SU-DHL-6 (cell line): ENCODE measurements around the gene CRYZ.

Source experiments
- H2AFZ ChIP-seq: fragments of 200-600 bp; sonication (generic); 2 replicates; pipeline ENCODE4 v1.6.1; 2014; ENCODE audit warnings: low read depth, mild to moderate bottlenecking, moderate library complexity, mixed read lengths, antibody characterized with exemption, low read length; ENCODE audit not compliant: severe bottlenecking
- H3F3A ChIP-seq: fragments of 200-600 bp; shearing (Covaris generic); 2 replicates; pipeline ENCODE4 v1.6.0; 2016; ENCODE audit warnings: antibody characterized with exemption, mild to moderate bottlenecking; ENCODE audit not compliant: insufficient read depth
- H3K27ac ChIP-seq: fragments of 200-600 bp; sonication (generic); 2 replicates; pipeline ENCODE4 v1.5.1; 2016; ENCODE audit warnings: low read depth, mild to moderate bottlenecking, low read length, moderate library complexity, mixed read lengths
- H3K27me3 ChIP-seq: fragments of 200-600 bp; sonication (generic), shearing (Covaris generic); 2 replicates; pipeline ENCODE4 v1.6.0; 2014; ENCODE audit warnings: mild to moderate bottlenecking, low read length
- H3K36me3 ChIP-seq: fragments of 200-600 bp; sonication (generic); 2 replicates; pipeline ENCODE4 v1.6.1; 2014; ENCODE audit warnings: mild to moderate bottlenecking, low read length, mixed read lengths
- H3K4me2 ChIP-seq: fragments of 300-600, 200-600 bp; shearing (Covaris generic), sonication (generic); 2 replicates; pipeline ENCODE4 v1.6.0; 2014; ENCODE audit warnings: low read length, low read depth, mild to moderate bottlenecking; ENCODE audit not compliant: poor library complexity, severe bottlenecking
- H3K4me3 ChIP-seq: fragments of 200-600 bp; sonication (generic); 2 replicates; pipeline ENCODE4 v1.5.1; 2014; ENCODE audit warnings: antibody characterized with exemption, low read length, mild to moderate bottlenecking, mixed read lengths; ENCODE audit not compliant: insufficient read depth, poor library complexity, severe bottlenecking
- H3K79me2 ChIP-seq: fragments of 200-600 bp; sonication (generic); 2 replicates; pipeline ENCODE4 v1.6.1; 2014; ENCODE audit warnings: mild to moderate bottlenecking, low read length, moderate library complexity; ENCODE audit not compliant: insufficient read depth
- H3K9ac ChIP-seq: fragments of 200-600 bp; sonication (generic); 2 replicates; pipeline ENCODE4 v1.7.0; 2014; ENCODE audit warnings: mild to moderate bottlenecking, low read length
- H3K9me2 ChIP-seq: fragments of 200-600 bp; sonication (generic); replicated peaks from 2 replicates; pipeline ENCODE4 v1.6.1; 2014; ENCODE audit warnings: low read length; ENCODE audit not compliant: insufficient read depth
- H3K9me3 ChIP-seq: fragments of 200-600 bp; sonication (generic); 2 replicates; pipeline ENCODE4 v1.6.1; 2014; ENCODE audit warnings: low read length, mixed read lengths; ENCODE audit not compliant: insufficient read depth
- H4K20me1 ChIP-seq: fragments of 200-600 bp; sonication (generic); 2 replicates; pipeline ENCODE4 v1.6.1; 2014; ENCODE audit warnings: low read depth, mild to moderate bottlenecking, antibody characterized with exemption, low read length, moderate library complexity, mixed read lengths
- CTCF ChIP-seq: fragments of 200-600 bp; sonication (generic); IDR thresholded peaks from one replicate; pipeline ENCODE4 v1.5.1; 2017; ENCODE audit warnings: antibody characterized with exemption, mild to moderate bottlenecking, low read length, moderate library complexity; ENCODE audit not compliant: insufficient read depth, poor library complexity, severe bottlenecking
- EZH2phosphoT487 ChIP-seq: fragments of 200-600 bp; sonication (generic), shearing (Covaris generic); conservative IDR thresholded peaks from 2 replicates; pipeline ENCODE4 v1.6.1; 2018; ENCODE audit warnings: mild to moderate bottlenecking, antibody characterized with exemption, low read length, moderate library complexity, mixed read lengths

CRYZ gene

GRCh38 chr1:74777525-74777924 lies 44.7 kb upstream of the CRYZ start:
- no peak overlapping the region for H3K4me3 ChIP-seq
- no peaks in the 10 kb centered on the region for H3K27me3 ChIP-seq
- H3K4me2 ChIP-seq = no peak overlapping the region
- no peaks in the 10 kb centered on the region for H3K9me2 ChIP-seq
- no peak overlapping the region for H3K27ac ChIP-seq
- TF ChIP-seq EZH2phosphoT487 (no peak), CTCF (no peak)
- no peaks in the 10 kb centered on the region for H3K79me2 ChIP-seq
- no peaks in the 10 kb centered on the region for H3K9me3 ChIP-seq
- no peaks in the 10 kb centered on the region for H4K20me1 ChIP-seq
- no peak overlapping the region for H2AFZ ChIP-seq
- no peak overlapping the region for H3K9ac ChIP-seq
- H3F3A ChIP-seq = no peaks in the 10 kb centered on the region
- H3K36me3 ChIP-seq = no peaks in the 10 kb centered on the region

GRCh38 chr1:74775735-74776134 lies 42.9 kb upstream of the CRYZ start:
- Histone ChIP-seq H3K9me2 (no peaks in the 10 kb centered on the region), H4K20me1 (no peaks in the 10 kb centered on the region), H3K4me2 (no peak overlapping the region), H3K9me3 (no peaks in the 10 kb centered on the region), H3K4me3 (no peak overlapping the region), H3K9ac (no peak overlapping the region), H3K36me3 (no peaks in the 10 kb centered on the region), H3K79me2 (no peaks in the 10 kb centered on the region), H2AFZ (no peak overlapping the region), H3F3A (no peaks in the 10 kb centered on the region), H3K27ac (no peak overlapping the region), H3K27me3 (no peaks in the 10 kb centered on the region)
- TF ChIP-seq CTCF (no peak), EZH2phosphoT487 (no peak)

GRCh38 chr1:74773582-74773981 lies 40.7 kb upstream of the CRYZ start:
- no peaks in the 10 kb centered on the region for H4K20me1 ChIP-seq
- no peaks in the 10 kb centered on the region for H3K79me2 ChIP-seq
- H3K4me3 ChIP-seq = no peak overlapping the region
- no peaks in the 10 kb centered on the region for H3K9me3 ChIP-seq
- H3K9ac ChIP-seq = no peak overlapping the region
- no peaks in the 10 kb centered on the region for H3K27me3 ChIP-seq
- no peaks in the 10 kb centered on the region for H3F3A ChIP-seq
- H2AFZ ChIP-seq = no peak overlapping the region
- H3K27ac ChIP-seq = no peak overlapping the region
- TF ChIP-seq CTCF = no peak
- no peak for TF ChIP-seq EZH2phosphoT487
- H3K9me2 ChIP-seq = no peaks in the 10 kb centered on the region
- no peaks in the 10 kb centered on the region for H3K36me3 ChIP-seq
- no peak overlapping the region for H3K4me2 ChIP-seq

DNA sequence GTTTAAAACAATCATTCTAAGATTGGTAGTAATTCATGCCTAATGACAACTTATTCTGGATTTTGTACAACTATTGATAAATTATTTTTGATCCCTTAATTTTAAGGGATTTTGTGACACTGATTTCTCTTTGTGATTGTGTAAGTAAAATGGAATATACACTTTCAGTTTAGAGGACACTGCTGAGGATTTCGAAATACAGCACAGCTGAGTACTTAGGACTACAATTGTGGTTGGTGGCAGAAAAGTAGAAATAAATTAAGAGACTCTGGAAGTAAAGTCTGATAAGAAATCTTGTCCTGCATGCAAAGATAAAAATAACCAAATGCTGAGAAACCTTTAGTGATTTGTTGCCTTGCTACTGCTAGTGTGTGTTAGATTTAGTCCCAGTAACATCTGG lies 40.1 kb upstream of the CRYZ start:
- Histone ChIP-seq H3K27me3 (no peaks in the 10 kb centered on the region), H3K4me2 (no peak overlapping the region), H3K36me3 (no peaks in the 10 kb centered on the region), H3K27ac (no peak overlapping the region), H3K4me3 (no peak overlapping the region), H4K20me1 (no peaks in the 10 kb centered on the region), H3F3A (no peaks in the 10 kb centered on the region), H2AFZ (no peak overlapping the region), H3K9me3 (no peaks in the 10 kb centered on the region), H3K9ac (no peak overlapping the region), H3K9me2 (no peaks in the 10 kb centered on the region), H3K79me2 (no peaks in the 10 kb centered on the region)
- no peak for TF ChIP-seq CTCF
- no peak for TF ChIP-seq EZH2phosphoT487
